Activated naive CD4-positive, alpha-beta T cell treated with anti-CD3 and anti-CD28 coated beads for 36 hours (primary cell): ENCODE results near the gene IL7R. TPM values are rescaled to one million over a fixed set of nuclear protein-coding genes. Genes with fewer than 3 reads are reported as not detected.

Experiments used
- CTCF ChIA-PET: fragments of 350-600 bp; sonication (Branson Sonifier 250); formaldehyde crosslinking; loops from one replicate; lab custom pipeline; 2021; ENCODE audit warnings: antibody characterized with exemption; lab: Charles Lee
- DNase-seq: peaks from one replicate; pipeline ENCODE4 v3.0.0-alpha.2; 2020
- H3K27ac Mint-ChIP-seq: one replicate; pipeline ENCODE4 v1.8.0; 2021; ENCODE audit warnings: mild to moderate bottlenecking, mixed read lengths
- H3K27me3 Mint-ChIP-seq: one replicate; pipeline ENCODE4 v1.8.0; 2021; ENCODE audit warnings: low read depth, mixed read lengths
- H3K36me3 Mint-ChIP-seq: one replicate; pipeline ENCODE4 v1.8.0; 2021; ENCODE audit warnings: low read depth, mixed read lengths
- H3K4me1 Mint-ChIP-seq: one replicate; pipeline ENCODE4 v1.8.0; 2021; ENCODE audit warnings: low read depth, mixed read lengths
- H3K4me3 Mint-ChIP-seq: one replicate; pipeline ENCODE4 v1.8.0; 2021; ENCODE audit warnings: mild to moderate bottlenecking, moderate library complexity, mixed read lengths
- H3K9me3 Mint-ChIP-seq: one replicate; pipeline ENCODE4 v1.8.0; 2021; ENCODE audit warnings: mixed read lengths
- intact Hi-C: fragments of 100-400 bp; cut with micrococcal nuclease; formaldehyde crosslinking; loops from one replicate; pipeline ENCODE4 v1.15.1; 2023
- total RNA-seq, 2 experiments: library from RNA; stranded (reverse); gene quantifications; one replicate each; pipeline ENCODE4 v1.2.3, GENCODE V29; 2021

The IL7R gene
- total RNA-seq, 2 experiments from 2014 or later, result 144 to 147 TPM

DNA sequence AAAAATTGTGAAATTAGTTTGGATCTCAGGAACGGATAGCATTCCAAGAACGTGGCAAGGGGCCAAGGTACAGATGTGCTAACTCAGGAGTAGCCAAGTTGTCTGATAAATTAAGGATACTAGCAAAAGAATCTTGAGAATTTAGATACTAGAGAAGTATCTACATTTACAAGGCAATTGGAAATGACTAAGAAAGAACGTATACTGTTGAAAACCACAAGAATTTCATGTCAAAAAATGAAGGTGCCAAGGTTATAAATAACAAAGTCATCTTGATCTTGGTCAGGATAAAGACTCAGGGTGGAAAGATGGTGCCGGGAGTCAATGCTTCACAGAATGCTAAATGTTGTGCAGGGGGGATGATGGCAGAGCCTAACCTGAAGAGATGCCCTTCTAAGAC lies 62.5 kb downstream of the IL7R start:
- Mint-ChIP-seq H3K27ac (peak overlapping the region; percentile 46), H3K9me3 (peaks cover 28% of the 10 kb centered on the region), H3K4me3 (no peak overlapping the region), H3K27me3 (no peaks in the 10 kb centered on the region), H3K4me1 (peaks cover 45% of the 10 kb centered on the region), H3K36me3 (peaks cover 11% of the 10 kb centered on the region)
- CTCF ChIA-PET, result interaction anchor here (0.6 to 1.5 kb wide), 2 partner anchors 13 to 268 kb away, joined by 3 to 6 read pairs; no protein-coding TSS in a partner anchor
- intact Hi-C loops, result loop anchor here (1.0 kb wide), 2 partner anchors 10 to 15 kb away; no protein-coding TSS in a partner anchor
- peak; percentile 54 for DNase-seq

DNA sequence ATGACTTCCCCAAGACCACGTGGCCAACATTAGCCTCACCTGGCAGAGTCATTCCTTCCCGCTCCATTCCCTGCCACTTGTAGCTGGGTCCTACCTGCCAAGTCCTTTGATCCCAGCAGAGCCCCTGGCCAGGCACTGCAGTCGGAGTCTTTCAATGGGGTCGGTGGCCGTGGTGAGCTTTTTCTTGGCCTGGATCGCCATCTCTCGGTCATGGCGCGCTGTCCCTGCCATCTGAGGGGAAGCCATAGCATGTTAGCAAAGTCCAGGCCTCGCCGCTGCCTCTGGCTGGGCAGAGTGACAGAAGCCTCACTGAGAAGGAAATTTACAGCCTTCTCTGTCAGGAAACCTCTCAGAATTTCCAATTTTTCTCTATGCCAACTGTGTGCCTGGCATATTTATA lies 64.2 kb downstream of the IL7R start:
- Mint-ChIP-seq H3K36me3 (peaks cover 11% of the 10 kb centered on the region), H3K4me3 (no peak overlapping the region), H3K9me3 (peaks cover 22% of the 10 kb centered on the region), H3K27me3 (no peaks in the 10 kb centered on the region), H3K27ac (no peak overlapping the region), H3K4me1 (peaks cover 59% of the 10 kb centered on the region)
- DNase-seq, result peak; percentile 13
- CTCF ChIA-PET, result interaction anchor here (0.6 to 8.1 kb wide), 6 partner anchors 16 to 270 kb away, joined by 3 to 109 read pairs (median 4); no protein-coding TSS in a partner anchor
- intact Hi-C loops, result no loop called here

DNA sequence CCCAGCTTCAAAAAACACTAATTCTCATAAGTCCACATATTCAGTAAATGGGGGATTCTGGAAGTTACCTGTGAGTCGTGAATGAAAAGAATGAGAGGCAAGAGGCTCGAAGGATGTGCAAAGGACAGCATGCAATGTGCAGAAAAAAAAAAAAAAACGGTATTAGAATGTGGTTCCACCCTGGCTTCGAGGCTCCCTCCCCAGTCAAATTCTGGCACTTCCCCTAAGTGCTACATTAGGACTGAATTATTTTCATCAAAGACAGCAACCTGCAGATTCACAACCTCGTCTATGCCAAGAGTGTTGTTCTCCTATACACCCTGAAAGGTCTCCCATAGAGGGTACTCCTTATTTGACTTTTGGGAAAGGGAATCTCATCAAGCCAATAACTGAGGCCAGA lies 65.2 kb downstream of the IL7R start:
- intact Hi-C loops, result no loop called here

GRCh38 chr5:35922468-35922867 lies 65.8 kb downstream of the IL7R start:
- CTCF ChIA-PET, result interaction anchor here (0.7 to 8.1 kb wide), 10 partner anchors 15 to 270 kb away, joined by 3 to 146 read pairs (median 4); no protein-coding TSS in a partner anchor
- H3K9me3 Mint-ChIP-seq, result peaks cover 16% of the 10 kb centered on the region
- no peak overlapping the region for H3K4me3 Mint-ChIP-seq
- intact Hi-C loops, result no loop called here
- H3K27ac Mint-ChIP-seq, result peak overlapping the region; percentile 2
- peak; percentile 12 for DNase-seq
- H3K36me3 Mint-ChIP-seq, result peaks cover 6% of the 10 kb centered on the region
- peaks cover 66% of the 10 kb centered on the region for H3K4me1 Mint-ChIP-seq
- peaks cover 1% of the 10 kb centered on the region for H3K27me3 Mint-ChIP-seq

More for the DNA sequence above, 65.2 kb downstream of the IL7R start:
- peaks cover 6% of the 10 kb centered on the region for H3K36me3 Mint-ChIP-seq
- CTCF ChIA-PET, result interaction anchor here (0.7 to 8.1 kb wide), 11 partner anchors 18 to 499 kb away, joined by 3 to 146 read pairs (median 4); no protein-coding TSS in a partner anchor
- H3K4me3 Mint-ChIP-seq, result no peak overlapping the region
- H3K9me3 Mint-ChIP-seq, result peaks cover 16% of the 10 kb centered on the region
- peak; percentile 57 for DNase-seq
- H3K27me3 Mint-ChIP-seq, result peaks cover 1% of the 10 kb centered on the region
- H3K4me1 Mint-ChIP-seq, result peaks cover 66% of the 10 kb centered on the region
- no peak overlapping the region for H3K27ac Mint-ChIP-seq

DNA sequence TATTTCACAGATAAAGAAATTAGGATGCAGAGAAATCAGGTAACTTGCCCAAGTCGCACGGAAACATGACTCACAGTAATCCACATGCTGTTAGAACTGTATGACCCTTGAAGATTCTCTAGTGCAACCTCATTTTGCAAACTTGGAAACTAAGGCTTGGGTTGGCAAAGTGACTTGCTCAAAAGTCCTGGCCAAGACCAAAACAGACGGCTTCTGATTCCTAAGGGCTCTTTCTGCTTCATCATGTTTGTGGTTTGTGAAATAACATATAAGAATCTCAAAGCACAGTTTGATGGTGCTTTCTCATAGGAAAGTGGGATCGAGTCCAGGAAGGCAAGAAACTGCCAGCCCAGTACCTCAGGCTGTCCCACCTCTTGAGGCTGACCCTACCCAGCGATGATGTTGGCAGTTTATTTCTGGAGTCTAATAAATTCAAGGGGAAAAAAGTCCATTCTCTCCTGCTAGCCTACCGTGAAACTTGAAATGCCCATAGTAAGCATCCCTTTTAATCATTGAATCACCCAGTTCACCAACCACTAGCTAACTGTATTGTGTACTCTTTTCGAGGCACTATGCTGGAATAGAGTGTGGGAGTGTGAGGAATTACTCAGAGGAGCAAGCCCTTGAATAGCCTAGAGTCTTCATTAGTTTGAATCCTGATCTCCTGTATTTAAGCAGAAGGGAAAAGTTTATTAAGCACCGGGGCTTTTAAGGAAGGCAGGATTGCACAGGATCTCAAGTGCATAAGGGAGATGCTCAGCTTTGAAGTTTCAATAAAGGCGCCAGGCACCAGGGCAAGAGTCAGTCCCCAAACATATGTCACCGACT lies 67.6 kb downstream of the IL7R start:
- Mint-ChIP-seq H3K36me3 (peaks cover 4% of the 10 kb centered on the region), H3K4me1 (peaks cover 56% of the 10 kb centered on the region), H3K4me3 (peak overlapping the region; percentile 78), H3K27me3 (peaks cover 1% of the 10 kb centered on the region), H3K9me3 (peaks cover 11% of the 10 kb centered on the region), H3K27ac (peak overlapping the region; percentile 87)
- intact Hi-C loops, result loop anchor here (1.0 to 2.0 kb wide), 13 partner anchors 20 to 1010 kb away; partner anchors contain the start of genes BRIX1 and RAD1
- peak; percentile 56 for DNase-seq
- CTCF ChIA-PET, result interaction anchor here (0.7 to 8.1 kb wide), 39 partner anchors 11 to 1606 kb away, joined by 3 to 146 read pairs (median 6); partner anchors contain the start of genes IL7R and SPEF2

GRCh38 chr5:35924950-35925722 lies 68.4 kb downstream of the IL7R start:
- DNase-seq, result peak; percentile 95
- peak overlapping the region; percentile 78 for H3K4me3 Mint-ChIP-seq
- intact Hi-C loops, result loop anchor here (1.0 to 5.0 kb wide), 20 partner anchors 21 to 1428 kb away; partner anchors contain the start of genes BRIX1 and RAD1
- peaks cover 51% of the 10 kb centered on the region for H3K4me1 Mint-ChIP-seq
- CTCF ChIA-PET, result interaction anchor here (0.6 to 8.1 kb wide), 49 partner anchors 11 to 836 kb away, joined by 3 to 146 read pairs (median 6); partner anchors contain the start of genes CAPSL, IL7R and SPEF2
- peak overlapping the region; percentile 87 for H3K27ac Mint-ChIP-seq
- peaks cover 1% of the 10 kb centered on the region for H3K27me3 Mint-ChIP-seq
- no peaks in the 10 kb centered on the region for H3K36me3 Mint-ChIP-seq
- H3K9me3 Mint-ChIP-seq, result peaks cover 4% of the 10 kb centered on the region

GRCh38 chr5:35926389-35927051 lies 69.8 kb downstream of the IL7R start:
- Mint-ChIP-seq H3K27me3 (peaks cover 1% of the 10 kb centered on the region), H3K36me3 (no peaks in the 10 kb centered on the region), H3K9me3 (no peaks in the 10 kb centered on the region), H3K4me1 (peaks cover 46% of the 10 kb centered on the region), H3K27ac (no peak overlapping the region), H3K4me3 (peak overlapping the region; percentile 16)
- intact Hi-C loops, result loop anchor here (1.0 to 5.0 kb wide), 8 partner anchors 190 to 1429 kb away; partner anchors contain the start of gene SPEF2
- peak; percentile 83 for DNase-seq
- CTCF ChIA-PET, result interaction anchor here (0.6 to 8.1 kb wide), 49 partner anchors 9 to 837 kb away, joined by 3 to 146 read pairs (median 5); partner anchors contain the start of genes CAPSL, IL7R, PRLR and SPEF2

Other genes with a start within 250 kb of the IL7R start
- gene SPEF2, start 239.0 kb upstream of the IL7R start, total RNA-seq, result 1 to 10 TPM; 6.5 to 6.6 TPM
- 1 to 10 TPM; 1.8 TPM for gene CAPSL, start 81.7 kb downstream of the IL7R start, total RNA-seq
- not detected for gene UGT3A1, start 134.5 kb downstream of the IL7R start, total RNA-seq
- gene UGT3A2, start 210.0 kb downstream of the IL7R start, total RNA-seq, result not detected